GM20000 (cell line): Measurements from ENCODE around the gene MRGPRG.

Experiments used
- DNase-seq: peaks from one replicate; pipeline ENCODE4 v3.0.0; 2012; ENCODE audit warnings: low spot score
- CTCF ChIP-seq: IDR thresholded peaks from 2 replicates; pipeline ENCODE4 v1.5.1; 2012; ENCODE audit warnings: mild to moderate bottlenecking, control low read depth; ENCODE audit errors: extremely low read depth, missing control alignments

Gene MRGPRG

GRCh38 chr11:3207526-3208189 lies 11.0 kb downstream of the MRGPRG start:
- DNase-seq: no peak
- no peak for TF ChIP-seq CTCF

DNA sequence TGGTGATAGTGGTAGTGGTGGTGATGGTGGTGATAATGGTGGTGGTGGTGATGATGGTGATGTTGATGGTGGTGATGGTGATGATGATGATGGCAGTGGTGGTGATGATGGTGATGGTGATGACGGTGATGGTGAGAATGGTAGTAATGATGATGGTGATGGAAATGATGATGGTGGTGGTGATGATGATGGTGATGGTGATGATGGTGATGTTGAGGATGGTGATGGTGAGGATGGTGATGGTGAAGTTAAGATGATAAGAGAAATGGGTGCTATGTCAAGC lies 11.8 kb downstream of the MRGPRG start:
- no peak for DNase-seq
- no peak for TF ChIP-seq CTCF

DNA sequence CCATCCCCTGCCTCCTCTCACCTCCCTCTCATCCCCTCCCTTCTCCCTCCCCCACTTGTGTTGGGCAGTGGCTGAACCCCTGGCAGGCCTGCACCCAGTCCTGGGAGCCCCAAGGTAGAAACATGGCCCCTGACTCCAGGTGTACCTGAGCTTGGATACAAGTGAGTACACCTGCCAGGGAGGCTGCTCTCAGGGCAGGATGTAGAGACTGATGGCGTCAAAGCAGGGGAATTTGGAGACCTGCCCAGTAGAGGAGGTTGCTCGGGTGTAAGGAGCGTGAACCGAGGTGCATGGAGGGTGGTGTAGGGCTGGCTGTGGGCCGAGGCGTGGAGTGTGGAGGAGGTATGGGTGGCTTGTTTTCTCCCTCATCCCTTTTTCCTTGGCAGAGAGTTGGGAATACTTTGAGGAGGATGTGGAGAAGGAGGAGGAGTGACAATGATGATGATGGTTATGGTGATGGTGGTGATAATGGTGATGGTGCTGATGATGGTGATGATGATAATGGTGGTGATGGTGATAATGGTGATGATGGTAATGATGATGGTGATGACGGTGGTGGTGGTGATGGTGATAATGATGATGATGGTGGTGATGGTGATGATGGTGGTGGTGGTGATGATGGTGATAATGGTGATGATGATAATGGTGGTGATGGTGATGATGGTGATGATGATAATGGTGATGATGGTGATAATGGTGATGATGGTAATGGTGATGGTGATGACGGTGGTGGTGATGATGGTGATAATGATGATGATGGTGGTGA lies 12.3 kb downstream of the MRGPRG start:
- TF ChIP-seq CTCF: no peak
- no peak for DNase-seq

GRCh38 chr11:3205261-3206155 lies 13.1 kb downstream of the MRGPRG start:
- DNase-seq: no peak
- no peak for TF ChIP-seq CTCF

DNA sequence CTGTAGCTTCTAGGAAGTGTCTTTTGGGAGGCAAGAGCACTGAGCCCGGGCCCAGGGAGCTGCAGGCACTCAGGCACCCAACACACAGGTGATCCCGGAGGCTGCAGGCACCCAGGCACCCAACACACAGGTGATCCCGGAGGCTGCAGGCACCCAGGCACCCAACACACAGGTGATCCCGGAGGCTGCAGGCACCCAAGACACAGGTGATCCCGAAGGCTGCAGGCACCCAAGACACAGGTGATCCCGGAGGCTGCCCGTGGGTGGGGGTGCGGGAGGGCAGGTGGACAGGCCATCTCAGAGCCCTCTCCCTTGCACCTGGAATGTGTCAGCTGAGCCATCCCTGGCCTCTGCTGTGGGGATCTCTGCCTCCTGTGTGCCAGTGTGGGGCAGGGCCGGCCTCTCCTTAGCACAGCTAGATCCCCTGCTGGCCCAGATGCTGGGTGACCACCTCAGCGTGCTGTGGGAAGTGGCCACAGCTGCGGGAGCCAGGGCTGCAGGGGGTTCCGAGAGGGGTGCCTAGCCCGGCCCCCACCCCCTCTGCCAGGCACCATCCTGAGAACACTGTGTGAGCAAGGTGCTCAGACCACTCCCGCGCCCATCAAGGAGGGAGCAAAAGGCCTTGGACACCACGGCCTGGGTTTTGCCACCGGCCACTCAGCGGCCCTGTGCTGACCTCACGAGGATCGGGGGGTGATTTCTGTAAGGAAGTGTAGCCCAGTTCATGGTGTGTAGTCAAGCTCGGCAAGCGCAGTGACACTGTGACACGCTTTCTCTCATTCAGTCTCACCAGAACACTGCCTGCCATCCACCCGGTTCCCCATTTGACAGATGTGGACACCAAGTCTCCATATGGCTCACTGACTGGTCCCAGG lies 14.2 kb downstream of the MRGPRG start:
- TF ChIP-seq CTCF: no peak
- DNase-seq: no peak

DNA sequence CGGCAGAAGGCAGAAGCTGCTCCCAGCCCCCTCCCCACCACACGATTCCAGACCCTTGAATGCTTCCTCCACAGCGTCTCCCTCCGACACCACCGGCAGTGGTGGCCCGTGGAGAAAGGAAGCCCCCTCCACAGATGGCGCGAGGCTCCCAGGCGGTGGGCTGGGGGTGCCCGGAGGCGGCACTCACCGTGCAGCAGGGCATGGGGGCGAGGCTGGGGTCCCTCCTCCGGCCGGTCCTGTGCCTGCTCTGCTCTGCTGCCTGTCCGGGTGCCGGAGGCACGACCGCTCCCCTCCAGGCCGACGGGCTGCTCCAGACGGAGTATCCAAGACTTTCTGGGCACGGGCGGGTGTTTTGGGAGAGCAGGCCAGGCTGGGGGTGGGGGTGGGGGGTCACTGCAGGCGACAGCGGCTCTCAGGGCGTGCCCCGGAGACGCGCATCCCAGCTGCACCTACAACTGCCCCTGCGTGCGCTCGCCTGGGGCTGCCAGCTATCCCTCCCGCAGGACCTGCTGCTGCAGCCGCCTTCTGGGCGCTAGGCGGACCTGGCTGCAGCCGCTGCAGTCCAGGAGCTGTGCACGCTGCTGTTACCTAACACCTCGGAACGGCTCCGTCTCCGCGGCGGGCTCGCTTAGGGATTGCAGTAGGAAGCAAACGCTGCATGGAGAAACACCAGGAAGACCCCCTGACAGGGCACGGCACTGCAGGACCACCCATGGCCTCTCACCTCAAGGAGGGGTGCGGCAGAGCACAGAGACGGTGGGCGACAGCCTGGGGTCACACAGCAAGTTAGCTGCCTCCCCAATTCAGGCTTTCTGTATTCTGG lies 15.2 kb downstream of the MRGPRG start:
- TF ChIP-seq CTCF: no peak
- DNase-seq: no peak
